HG03095 (cell line): Measurements from ENCODE around the gene RARB.

Source experiments
- ATAC-seq: cut with Tn5 transposase; IDR thresholded peaks from one replicate; pipeline ENCODE4 v1.9.1; 2021; ENCODE audit warnings: moderate library complexity; ENCODE audit not compliant: unreplicated experiment

Gene RARB

GRCh38 chr3:25542492-25543039 is 114.5 kb downstream of the RARB start:
- ATAC-seq: no peak

- no peak for ATAC-seq
Observed at GRCh38 chr3:25547103-25547502, 119.0 kb downstream of the RARB start.

DNA sequence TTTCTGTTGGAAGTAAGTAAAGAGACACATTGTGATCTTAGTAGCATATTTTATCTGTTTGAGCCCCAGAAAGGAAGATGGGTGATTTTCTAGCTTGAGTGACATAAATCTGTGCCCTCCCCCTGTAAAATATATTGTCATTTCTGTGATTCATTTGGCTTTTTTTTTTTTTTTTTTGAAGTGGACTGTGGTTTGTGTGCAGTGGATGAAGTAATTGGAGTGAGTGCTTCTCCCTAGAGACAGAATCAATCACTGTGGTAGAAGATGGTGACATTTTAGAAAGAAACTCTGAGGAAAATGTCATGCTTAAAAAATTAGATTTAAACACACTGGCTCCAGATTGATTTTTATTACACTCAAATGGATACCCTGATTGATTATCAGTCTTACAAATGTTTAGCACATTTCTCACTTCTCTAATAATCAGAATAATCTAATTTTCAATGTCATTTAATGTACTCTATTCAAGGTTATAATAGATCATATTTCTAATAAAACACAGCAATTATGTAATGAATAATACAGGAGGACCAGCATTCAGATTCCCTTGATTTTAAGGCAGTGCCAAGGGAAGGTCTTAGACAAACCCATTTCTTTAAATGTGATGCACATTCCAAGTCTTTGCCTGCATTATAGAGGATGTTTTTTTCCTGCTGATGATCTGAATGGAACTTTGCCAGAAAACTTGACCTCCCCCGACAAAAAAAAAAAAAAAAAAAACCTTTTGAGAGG is 120.0 kb downstream of the RARB start:
- no peak for ATAC-seq

GRCh38 chr3:25548836-25549235 is 120.8 kb downstream of the RARB start:
- ATAC-seq: no peak

- no peak for ATAC-seq
Observed at GRCh38 chr3:25552251-25552650, 124.2 kb downstream of the RARB start.

- no peak for ATAC-seq
Observed at GRCh38 chr3:25554376-25554775, 126.3 kb downstream of the RARB start.

DNA sequence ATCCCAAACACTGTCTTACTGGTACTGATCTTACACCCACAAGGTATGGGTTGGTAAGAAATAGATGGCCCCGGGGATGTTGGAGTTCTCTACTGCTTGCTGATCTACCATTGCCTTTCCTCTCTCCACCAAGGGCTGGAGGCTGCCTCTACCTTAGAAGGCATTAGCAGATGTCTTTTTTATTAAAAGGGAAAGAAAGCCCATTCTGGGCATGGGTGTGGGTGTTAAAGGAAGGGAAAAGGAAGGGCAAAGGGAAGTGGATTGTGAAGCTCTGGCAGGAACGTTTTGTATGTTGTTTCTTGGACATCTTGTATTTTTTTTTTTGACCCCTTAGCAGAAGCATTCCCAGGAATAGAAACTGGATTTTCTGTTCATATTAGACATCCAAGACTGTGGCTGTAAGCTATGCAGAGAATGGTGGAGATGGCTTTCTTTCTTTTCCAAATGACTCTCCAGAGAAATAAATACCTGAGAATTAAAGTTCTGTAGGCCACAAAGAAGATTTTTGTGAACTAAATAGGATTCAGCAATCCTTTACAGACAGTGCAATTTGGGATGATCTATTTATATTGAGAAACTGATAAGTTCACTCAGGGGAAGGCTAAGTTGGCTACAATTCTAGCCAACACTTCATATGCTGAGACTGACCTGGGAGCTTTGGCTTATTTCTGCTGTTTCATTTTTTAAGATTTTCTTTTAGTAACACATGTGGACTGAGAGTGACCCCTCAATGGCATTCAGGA is 127.8 kb downstream of the RARB start:
- no peak for ATAC-seq

DNA sequence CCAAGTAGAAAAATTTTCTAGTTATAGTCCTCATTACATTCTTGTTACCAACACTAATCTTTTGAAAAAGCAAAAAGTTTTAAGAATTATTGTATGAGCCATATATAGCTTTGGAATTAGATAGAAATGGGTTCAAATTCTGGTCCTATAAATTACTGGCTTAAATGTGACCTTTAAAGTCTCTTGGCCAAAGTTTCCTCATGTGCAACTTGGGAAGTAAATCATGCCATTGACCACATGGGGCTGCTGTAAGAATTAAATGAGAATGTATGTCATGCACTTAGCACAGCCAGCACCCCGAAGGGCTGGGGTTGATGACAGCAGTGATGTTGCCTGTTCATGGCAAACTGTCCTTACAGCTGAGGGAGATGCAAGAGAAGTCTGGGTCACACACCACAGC is 128.4 kb downstream of the RARB start:
- no peak for ATAC-seq

DNA sequence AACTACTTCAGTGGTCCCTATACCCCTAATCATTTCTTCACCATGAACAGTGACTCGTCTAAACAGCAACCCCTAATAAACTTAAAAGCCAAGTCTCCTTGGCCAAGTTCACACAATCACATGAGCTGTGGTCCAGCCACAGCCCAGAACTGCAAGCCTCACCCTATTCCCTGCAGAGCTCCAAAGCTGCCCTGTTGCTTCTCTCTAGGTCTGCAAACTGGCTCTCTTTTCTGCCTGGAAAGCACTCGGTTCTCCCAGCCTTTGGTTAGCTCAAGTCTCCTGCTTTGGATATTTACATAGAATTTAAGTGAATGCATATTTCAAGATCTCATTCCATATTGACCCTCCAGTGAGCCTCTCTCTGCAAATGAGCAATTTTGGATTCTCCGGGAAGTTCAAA is 129.6 kb downstream of the RARB start:
- ATAC-seq: no peak

DNA sequence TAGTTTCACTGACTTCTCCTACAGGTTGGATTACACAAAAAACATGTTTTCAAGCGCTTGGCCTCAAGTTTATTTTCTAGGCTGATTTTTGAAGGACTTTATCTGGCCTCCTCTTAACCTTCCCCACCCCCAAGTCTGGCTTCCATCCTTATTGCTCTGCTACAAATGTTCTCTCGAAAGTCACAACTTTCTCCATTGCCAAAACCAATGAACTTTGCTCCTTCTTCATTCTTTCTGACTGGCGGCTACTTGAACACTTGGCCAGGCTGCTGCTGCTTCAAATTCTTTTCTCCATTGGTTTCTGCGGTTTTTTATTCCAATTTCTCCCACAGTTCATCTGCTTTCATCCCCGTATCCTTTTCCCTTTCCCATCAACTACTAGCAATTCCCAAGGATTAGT is 130.1 kb downstream of the RARB start:
- no peak for ATAC-seq

GRCh38 chr3:25558796-25559195 is 130.7 kb downstream of the RARB start:
- no peak for ATAC-seq

GRCh38 chr3:25563601-25564000 is 135.5 kb downstream of the RARB start:
- ATAC-seq: no peak

- ATAC-seq: no peak
Observed at GRCh38 chr3:25564075-25564474, 136.0 kb downstream of the RARB start.

- ATAC-seq: no peak
Observed at GRCh38 chr3:25565807-25566206, 137.7 kb downstream of the RARB start.

GRCh38 chr3:25566358-25566920 is 138.4 kb downstream of the RARB start:
- no peak for ATAC-seq

DNA sequence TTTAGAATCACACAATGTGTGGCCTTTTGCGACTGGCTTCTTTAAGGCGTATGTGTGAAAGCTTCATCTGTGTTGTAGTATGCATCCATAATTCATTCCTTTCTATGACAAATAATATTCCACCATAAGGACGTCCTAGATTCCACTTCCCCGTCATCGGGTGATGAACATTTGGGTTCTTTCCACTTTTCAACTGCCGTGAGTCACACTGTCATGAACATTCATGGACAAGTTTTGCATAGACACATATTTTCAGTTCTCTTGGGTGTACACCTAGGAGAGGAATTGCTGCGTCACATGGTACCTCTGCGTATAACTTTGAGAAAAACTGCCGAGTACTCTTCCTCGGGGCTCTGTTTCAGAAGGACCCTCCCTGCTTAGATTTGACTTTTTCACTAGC is 139.3 kb downstream of the RARB start:
- no peak for ATAC-seq

DNA sequence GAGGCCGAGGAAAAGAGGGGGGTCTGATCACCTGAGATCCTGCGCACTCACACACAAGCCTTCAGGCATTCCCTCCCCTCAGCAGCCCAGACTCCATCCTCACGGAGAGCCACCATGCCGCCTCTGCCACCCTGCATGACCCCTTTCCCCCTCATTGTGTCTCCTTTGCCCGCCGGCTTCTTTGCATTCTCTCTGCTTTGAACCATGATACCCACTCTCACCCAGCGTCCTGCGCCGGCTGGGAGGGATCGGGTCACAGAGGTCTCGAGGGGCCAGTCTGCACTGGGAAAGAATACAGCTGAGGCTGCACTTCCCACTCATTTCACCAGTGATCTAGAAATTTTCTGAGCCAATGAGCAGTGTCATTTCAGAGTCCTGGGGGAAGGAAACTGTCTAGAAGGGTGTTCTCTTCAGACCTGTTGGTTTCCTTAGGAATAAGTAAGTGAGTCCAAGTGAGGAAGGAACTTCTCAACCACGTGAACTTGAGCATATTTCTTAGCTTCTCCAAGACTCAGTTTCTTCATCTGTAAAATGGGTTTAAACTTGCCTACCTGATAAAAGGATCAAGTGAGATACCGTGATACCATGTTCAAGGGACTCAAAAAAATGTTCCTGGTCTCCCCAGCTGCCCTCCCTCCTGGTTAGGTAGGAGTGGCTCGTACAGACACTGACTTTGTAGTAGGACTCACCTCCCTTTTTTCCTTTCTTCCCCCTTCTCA is 139.9 kb downstream of the RARB start:
- ATAC-seq: no peak

GRCh38 chr3:25568525-25569078 is 140.5 kb downstream of the RARB start:
- ATAC-seq: no peak

- no peak for ATAC-seq
Observed at GRCh38 chr3:25571285-25571684, 143.2 kb downstream of the RARB start.

- no peak for ATAC-seq
Observed at GRCh38 chr3:25572336-25572735, 144.3 kb downstream of the RARB start.

- no peak for ATAC-seq
Observed at GRCh38 chr3:25572919-25573385, 144.9 kb downstream of the RARB start.
